SIG-M5 treated with dmso at 0.1 percent for 504 hours (cell line): ENCODE measurements around the gene BANP.
"Not testable (repeated sequence)": the region's sequence is repeated elsewhere in the genome, so short reads cannot be mapped to it uniquely, and the experiment has no call there.

Source experiments
- DNase-seq: peaks from one replicate; lab custom pipeline; 2025; ENCODE audit not compliant: unreplicated experiment; lab: John Stamatoyannopoulos, UW

Gene BANP

GRCh38 chr16:88026964-88027938 lies 76.0 kb downstream of the BANP start:
- no peak for DNase-seq

- DNase-seq, result not testable (repeated sequence)
Measured at GRCh38 chr16:88028177-88028930, 77.1 kb downstream of the BANP start.

DNA sequence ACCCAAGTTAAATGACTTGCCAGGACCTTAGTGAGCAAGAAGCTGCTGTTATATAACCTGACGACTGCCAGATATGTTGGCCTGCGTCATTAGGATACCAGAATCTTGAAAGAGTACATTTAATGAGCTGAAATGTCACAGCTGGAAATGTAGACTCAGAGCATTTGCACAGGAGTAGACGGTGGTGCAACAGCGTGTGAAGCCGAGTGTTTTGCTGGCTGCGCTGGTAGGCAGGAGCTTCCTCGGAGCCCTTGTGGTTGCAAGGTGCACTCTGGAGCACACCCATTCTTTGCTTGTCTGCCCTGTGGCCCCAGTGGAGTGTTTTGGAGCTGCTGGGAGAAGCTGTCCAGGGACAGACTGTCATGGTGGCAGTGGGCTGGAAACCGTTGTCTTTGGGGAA lies 79.3 kb downstream of the BANP start:
- DNase-seq, result no peak

- DNase-seq, result not testable (repeated sequence)
Measured at GRCh38 chr16:88030961-88031360, 79.7 kb downstream of the BANP start.

- DNase-seq, result not testable (repeated sequence)
Measured at GRCh38 chr16:88033003-88033740, 81.9 kb downstream of the BANP start.

DNA sequence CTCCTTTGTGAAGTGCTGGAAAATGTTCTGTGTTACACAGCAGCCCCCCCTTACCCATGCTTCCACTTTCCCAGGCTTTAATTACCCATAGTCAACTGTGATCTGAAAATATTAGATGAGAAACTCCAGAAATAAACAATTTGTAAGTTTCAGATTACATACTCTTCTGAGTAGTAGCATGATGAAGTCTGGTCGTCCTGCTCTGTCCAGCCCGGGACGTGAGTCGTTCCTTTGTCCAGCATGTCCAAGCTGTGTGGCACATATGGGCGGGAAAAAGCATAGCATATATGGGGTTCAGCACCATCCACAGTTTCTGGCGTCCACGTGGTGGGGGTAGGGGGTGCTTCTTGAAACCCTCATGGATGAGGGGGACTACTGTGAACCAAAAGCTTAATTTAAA lies 83.5 kb downstream of the BANP start:
- DNase-seq, result no peak

- DNase-seq, result no peak
Measured at GRCh38 chr16:88035292-88035691, 84.1 kb downstream of the BANP start.

DNA sequence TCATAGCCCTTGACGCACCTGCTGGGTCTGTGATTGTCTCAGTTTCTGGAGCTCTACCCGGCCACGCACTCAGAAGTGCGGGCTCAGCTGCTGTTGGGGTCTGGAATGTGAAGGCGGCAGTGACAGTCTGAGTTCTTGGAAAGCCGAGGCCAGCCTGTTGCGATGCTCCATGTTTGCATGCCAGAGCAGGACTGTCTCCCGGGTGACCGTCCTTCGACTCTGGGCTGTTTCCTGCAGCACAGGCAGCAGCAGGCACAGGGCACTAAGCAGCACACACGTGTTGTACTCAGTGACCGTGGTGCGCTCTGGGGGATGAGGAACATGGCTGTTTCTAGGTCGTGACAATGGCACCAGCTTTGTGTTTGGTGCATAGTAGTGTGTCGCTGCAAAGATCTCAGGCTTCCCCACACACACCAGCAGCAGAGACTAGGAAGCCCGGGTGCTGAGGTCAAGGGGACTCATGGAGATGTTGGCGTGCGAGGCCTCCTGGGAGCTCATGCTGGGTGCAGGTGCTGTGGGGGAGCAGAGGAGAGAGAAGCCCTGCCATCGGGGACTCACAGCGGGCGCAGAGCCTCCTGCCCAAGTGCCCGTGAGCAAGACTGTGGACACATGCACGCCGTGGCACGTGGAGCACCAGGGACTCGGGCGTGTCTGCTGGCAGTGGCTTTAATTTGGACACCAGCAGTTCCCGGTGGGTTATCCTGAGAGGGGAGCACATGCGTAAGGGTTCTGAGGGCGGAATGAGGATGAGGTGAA lies 84.8 kb downstream of the BANP start:
- not testable (repeated sequence) for DNase-seq

- not testable (repeated sequence) for DNase-seq
Measured at GRCh38 chr16:88036640-88036996, 85.4 kb downstream of the BANP start.

DNA sequence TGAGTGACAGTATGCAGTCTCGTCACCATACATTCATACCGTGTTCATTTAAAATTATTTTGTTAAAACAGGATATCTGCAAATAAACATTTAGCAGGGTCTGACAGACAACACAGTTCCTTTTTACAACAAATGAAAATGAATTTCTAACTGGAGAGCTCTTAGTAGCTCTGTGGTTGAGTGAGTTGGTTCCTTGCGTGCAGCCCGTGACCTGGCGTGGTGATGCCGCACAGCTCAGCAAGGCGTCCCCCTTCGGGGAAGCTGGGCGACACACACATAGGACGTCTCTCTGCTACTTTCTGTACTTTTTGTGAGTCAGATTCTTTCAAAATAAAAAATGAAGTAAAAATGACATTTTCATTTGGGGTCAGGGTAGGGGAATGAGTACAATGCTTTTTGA lies 86.1 kb downstream of the BANP start:
- DNase-seq, result not testable (repeated sequence)

- not testable (repeated sequence) for DNase-seq
Measured at GRCh38 chr16:88037876-88038525, 86.8 kb downstream of the BANP start.

DNA sequence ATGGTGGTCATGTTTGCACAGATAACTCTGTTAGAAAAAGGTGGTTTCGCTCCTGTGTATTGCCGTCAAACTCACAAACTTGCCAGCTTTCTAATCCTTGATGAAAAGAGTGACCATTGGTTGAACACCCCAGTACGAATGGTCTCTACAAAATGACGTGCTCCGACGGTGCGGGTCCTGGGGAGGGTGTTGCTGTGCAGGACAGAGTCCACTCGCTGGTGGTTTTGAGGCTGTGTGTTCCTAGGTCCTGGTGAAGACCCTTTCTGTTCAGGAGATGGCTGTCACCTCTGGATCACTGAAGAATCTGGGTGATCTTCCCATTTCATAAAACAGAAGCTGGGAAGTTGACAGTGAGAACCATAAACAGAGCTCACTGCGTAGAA lies 87.3 kb downstream of the BANP start:
- not testable (repeated sequence) for DNase-seq

GRCh38 chr16:88039591-88039990 lies 88.4 kb downstream of the BANP start:
- no peak for DNase-seq

GRCh38 chr16:88040196-88040876 lies 89.1 kb downstream of the BANP start:
- not testable (repeated sequence) for DNase-seq

DNA sequence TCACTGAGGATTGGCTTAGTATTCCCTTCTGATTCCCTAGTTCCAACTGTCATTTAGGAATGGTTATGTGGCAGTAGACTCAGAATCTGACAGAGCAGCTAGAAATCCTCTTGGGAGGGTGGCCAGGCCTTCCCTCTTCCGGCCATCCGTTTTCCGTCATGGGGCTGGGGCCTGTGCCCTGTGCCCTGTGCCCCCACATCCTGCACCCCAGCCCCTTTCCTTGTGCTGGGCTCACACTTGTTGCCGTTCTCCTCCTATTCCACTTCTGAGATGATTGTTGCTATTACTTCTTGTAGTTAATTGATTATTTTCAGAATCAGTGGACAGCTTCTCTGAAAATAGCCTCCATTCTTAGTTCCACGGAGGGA lies 89.6 kb downstream of the BANP start:
- not testable (repeated sequence) for DNase-seq

DNA sequence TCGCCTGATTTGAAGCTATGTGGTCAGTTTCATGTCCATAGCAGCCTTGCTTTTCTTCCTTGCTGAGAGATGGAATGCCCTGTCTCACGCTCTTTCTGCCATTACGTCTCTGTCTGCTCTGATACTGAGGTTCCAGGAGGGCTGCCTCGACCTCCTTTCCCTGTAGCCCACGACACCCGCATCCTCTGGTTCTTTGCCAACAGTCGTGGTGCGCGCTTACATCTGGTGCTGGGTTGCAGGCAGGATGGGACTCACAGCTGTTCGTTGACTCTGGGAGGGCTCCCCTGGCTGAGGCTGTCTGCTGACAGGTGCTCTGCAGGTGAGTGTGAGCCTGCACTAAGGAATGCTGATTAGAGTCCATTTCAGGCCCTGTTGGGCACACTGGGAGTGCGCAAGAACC lies 90.3 kb downstream of the BANP start:
- DNase-seq, result not testable (repeated sequence)

- not testable (repeated sequence) for DNase-seq
Measured at GRCh38 chr16:88041986-88042562, 90.8 kb downstream of the BANP start.

DNA sequence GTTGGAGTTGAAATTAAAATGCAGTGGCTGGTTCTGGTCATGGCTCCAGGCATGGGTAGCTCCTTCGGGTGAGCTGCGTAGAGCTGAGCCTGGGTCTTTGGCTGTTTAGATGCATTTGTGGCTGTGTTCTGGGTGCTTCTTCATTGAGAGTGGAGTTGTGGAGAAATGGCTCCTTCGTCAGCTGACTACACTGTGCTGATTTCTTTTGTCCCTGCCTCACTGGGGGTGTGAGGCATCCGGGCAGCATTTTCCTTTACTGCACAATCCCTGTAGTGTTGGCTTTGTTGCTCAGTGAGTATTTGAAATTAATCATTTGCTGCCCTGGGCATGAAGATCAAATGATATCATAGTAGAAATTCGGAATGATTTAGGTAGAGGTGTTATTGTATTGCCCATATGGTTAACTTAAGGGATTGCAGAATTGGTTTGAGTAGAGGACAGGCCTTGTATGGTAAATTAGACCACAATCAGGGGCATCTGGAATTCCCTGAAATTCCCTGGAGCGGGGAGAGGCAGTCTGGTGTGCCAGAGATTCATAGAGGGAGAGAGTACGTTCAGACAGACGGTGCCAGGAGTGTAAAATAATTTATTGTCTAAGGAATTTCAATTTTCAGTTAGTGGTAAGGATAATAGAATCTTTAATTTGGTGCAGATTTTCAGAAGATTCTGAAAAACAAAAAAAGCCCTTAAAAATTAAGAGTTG lies 92.1 kb downstream of the BANP start:
- DNase-seq, result not testable (repeated sequence)
